ENCODE data around the gene GRIP2.

Gene GRIP2

DNA sequence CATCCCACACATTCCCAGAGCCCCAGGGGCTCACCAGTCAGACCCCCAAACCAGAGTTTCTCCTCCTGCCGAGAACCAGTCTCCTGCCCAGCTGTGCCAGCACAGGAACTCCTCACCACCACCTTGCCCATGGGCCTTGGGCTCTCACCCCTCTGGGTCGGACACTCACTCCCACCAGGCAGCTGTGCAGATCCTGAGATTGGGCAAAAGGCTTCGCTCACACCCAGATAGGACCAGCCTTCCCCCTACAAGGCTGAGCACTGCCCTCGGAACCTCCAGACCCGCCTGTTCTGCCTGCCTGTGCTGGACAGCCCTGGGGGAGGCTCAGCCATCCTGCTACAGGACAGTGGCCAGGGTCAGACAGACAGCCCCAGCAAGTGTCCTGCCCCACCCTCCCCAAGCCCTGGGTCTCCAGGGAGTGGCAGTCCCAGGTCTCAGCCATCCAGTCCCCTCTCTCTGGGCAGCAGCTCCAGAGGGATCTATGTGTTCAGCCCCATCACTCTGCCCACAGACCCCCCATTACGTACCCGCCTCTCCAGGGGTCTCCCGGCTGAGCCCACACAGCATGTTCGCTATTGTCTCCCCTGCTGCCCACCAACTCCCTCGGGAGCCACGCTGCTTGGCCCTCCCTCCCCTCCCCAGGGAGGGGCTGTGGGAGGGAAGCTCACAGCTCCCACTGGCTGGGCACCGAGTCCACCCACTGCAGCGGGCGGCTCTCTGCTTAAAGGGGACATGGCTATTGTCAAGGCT lies at the start of gene GRIP2:
Gene GRIP2 (minus strand): TSS at position 601 of the 750 bp plus-strand sequence. CDS start 34 bp downstream, at position 567.
- DNase-seq (ENCODE audit: low spot score) = no peak

DNA sequence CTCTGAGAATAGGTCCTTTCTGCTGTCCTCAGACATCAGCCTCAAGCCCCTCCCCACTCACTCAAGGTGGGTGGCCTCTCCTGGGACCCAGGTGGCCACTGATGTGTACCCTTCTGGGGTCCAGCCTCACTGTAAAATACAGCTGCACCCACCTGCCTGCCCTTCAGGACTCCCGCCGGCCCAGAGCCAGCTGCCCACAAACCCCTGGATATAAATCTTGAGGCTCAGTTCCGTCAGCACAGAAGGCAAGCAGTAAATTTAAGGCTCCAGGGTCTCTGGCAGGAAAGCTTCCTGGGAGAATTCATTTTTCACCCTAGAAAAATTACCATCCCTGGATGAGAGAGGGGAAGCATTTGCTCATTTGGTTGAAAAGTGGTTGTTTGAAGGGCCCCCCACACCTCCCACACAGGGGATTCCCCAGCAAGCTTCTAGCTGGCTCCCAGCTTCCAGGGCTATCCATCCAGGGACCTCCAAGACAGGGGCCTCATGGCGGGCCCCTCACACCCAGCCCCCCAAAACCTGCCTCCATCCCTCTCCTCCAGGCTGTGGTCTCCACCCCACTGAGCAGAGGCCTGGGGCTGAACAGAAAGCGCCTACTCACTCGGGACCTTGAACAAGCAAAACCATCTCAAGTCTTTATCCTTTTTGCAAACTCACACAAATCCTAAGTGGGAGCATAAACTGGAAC lies 48.4 kb upstream of the GRIP2 start:
- no peak for DNase-seq (ENCODE audit: low spot score)

DNA sequence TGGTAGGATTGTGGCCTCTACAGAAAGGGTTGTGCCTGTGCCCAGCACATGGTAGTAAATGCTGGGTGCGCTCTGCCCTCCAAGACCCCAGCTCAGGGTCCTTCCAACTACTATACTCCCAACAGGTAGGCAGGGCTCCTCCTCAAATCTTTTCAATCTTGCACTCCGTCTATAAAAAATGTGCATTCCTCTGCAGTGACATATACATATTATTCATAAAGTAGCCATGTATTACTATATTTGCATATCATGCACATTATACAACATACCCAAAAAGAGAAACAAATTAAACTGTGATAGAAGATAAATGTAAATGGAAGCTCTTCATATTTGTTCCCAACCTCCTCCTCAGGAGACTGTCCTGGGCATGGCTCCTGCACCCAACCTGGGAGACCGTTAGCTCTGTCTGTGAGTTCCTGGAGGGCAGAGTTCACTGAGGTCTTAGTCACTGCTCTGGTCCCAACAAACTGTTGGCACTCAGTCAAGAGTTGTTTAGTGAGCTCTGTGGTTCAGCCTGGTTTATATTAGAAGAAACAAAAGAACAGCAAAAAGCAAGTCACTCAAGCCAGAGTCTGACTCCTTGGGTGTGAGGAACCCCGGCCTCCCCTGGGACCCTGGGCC lies 47.7 kb upstream of the GRIP2 start:
- DNase-seq (ENCODE audit: low spot score) = no peak

DNA sequence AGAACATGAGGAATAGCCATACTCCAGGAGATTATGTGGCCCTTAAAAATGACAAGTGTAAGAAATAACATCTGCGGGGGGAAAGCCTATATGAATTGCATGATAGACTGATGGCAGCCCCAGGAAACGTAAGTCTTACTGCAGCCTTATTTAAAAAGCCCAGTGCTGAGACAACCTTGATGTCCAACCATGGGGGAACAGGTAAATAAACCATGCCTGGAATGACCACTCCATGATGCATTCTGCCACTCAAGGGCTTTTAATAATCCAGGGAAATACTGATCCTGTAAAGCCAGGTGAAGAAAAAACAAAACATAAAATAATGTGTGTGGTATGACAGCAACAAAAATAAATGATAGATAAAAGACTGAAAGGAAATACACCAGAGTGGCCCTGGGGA lies 46.5 kb upstream of the GRIP2 start:
- no peak for DNase-seq (ENCODE audit: low spot score)

DNA sequence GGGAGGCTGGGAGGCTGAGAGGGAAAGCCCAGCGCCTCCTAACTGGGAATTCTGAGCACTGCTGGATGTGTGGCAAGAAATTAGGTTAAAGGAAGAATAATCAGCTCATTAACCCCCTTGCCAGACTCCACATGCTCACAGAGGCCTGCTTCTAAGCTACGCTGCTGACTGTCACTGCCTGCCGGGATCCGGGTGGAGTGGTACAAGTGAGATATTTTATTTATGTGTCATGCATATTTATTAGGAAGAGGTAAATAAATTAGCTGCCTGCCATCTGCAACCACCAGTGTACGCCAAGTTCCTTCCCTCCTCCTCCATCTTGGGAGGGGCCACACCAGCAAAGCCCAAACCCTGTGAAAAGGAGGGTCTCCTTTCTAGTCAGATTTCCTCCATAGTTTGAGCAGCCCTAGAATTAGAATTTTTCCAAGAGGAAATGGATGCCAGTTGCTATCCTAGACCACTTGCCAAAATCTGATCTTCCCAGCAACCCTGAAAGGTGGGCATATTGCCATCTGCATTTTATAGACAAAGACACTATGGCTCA lies 43.5 kb upstream of the GRIP2 start:
- DNase-seq (ENCODE audit: low spot score) = no peak

DNA sequence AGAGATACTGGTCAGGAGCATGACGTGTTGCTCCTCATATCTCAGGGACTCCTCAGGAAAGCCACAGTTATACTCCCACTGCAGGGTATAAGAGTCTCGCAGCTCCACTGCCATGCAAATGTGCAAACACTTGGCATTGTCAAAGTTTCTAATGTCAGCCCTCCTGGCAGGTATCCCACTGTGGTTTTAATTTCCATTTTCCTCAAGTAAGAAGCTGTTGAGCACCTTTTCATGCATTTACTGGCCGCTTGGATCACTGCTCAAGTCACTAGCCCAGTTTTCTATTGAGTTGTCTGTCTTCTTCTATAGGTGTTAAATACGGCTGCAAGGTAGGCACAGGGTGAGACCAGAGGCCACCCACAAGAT lies 41.9 kb upstream of the GRIP2 start:
- no peak for DNase-seq (ENCODE audit: low spot score)

DNA sequence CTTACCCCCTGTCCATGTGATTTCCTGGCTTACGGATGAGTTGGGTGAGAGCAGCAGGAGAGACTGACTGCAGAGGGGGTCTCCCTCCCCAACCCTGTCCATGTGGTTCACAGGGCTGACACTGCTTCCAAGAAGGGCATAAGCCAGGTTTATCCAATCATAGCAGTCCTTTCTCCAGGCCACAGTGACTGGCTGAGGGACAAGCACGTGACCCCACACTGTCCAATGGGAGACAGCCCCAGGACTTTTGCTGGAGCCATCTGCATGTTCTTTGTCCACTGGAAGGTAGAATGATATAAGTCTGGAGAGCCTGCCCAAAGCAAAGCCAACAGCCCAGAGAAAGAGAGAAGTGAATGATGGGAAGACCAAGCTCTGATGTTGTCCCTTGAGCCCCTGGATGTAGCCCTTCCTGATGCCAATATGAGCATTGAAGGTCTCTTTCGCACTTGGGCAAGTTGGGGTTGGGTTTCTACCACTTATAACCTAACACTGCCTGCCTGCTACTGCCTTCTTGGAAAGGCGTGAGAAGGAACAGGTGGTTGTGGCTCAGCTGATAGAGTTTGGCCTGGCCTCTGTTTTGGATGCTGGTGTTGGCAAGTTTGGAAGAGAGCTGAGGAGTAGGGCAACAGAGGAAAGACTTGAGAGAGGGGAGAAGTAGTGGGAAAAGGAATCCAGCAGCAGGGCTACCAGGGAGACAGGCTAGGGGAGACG lies 41.3 kb upstream of the GRIP2 start:
- DNase-seq (ENCODE audit: low spot score) = no peak

DNA sequence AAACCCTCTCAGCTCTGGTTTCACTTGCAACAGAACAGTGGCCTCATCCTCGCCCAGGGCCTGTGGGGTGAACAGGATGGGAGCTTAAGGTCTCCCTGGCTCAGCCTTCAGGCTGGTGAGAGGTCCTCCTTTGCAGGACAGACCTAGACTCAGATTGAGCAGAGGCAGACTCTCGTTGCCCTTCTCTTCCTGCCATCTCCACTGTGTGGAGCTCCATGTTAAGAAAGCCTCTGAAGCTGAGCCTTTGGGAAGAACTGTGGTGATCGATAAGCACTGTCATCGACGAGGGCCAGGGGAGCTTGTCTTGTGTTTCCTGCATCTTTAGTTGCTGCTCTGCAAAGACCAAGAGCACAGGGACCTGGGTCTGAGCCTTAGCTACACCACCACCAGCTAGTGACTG lies 37.8 kb upstream of the GRIP2 start:
- no peak for DNase-seq (ENCODE audit: low spot score)

DNA sequence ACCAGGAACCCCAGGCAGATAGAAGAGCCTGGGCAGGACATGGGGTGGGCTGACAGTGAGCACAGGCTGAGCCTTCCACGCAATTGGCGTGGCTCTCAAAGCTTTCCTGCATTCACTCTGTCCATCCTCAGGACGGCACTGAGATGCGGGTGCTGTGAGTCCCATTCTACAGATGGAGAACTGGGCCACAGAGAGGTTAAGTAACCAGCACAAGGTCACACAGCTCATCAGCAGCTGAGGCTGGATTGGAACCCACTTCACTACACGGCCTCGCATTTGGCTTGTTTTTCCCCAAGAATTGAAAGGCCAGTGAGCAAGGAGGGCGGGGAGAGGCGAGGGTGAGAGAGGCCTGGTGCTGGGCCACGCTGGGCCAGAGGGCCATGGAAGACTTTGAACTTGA lies 36.0 kb upstream of the GRIP2 start:
- DNase-seq (ENCODE audit: low spot score) = no peak

DNA sequence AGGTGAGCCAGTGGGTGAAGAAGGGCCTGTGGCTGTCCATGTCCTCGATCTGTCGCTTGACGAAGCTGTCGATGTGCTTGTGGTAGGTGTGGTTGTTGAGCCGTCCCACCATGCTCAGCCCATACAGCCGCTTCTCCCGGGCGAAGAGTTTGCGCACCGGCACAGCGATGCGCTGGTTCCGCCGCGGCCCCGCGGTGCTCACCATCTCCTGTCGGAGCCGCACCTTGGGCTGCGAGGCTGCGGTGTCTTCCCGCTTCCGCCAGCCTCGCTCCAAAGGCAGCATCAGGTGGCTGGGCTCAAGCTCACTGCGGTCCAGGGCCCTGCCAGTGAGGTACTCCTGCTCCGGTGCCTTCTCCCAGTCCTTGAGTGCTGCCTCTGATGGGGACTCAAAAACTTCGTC lies 34.0 kb upstream of the GRIP2 start:
- DNase-seq (ENCODE audit: low spot score) = no peak

DNA sequence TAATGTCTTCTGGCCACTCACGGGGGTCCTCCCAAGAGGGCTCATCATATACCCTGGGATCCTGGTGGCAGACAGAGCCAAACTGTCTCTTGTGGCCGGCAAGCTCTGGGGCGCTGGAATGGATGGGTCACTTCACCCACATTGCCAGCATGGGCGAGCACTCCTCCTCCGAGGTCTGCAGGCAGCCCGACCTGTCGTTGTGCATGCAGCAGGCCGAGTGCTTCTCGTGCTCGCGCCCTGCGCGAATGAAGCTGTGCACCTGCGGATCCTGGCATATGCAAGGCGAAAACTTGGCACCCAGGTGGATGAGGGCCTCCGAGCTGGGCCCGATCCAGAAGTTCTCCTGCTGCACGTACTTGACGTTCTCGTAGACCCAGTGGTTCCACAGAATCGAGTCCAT lies 33.6 kb upstream of the GRIP2 start:
- no peak for DNase-seq (ENCODE audit: low spot score)

DNA sequence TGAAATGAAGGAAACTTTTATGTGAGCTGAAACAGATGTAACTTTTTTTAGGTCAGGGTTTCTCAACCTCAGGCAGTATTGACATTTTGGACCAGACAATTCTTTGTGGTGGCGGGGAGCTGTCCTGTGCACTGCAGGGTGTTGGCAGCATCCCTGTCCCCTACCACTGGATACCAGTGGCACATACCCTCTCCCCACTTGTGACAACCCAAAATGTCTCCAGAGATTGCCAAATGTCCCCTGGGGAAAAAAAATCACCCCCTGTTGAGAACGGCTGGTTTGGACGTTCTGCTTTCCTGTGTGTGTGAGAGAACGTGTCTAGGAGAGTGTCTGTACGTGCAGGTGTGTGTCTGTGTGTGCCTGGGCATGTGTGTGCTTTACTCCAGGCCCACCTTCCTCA lies 30.7 kb upstream of the GRIP2 start:
- no peak for DNase-seq (ENCODE audit: low spot score)

DNA sequence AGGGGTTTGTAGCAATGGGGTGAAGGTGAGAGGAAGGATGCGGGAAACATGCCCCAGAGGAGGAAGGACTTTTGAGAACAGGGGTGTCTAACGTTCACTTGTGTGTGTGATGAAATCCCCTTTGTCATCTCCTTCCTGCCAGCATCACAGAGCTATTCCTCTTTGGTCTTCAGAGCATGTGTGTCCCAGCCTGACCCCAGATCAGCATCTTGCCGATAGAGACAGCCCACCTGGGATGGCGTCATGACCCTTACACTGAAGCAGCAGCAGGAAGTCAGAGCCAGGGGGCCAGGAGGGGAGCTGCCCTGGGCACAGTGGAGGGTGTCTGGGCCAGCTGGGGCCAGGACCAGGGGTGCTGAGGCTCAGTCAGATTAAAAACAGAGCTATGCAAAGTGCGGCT lies 29.9 kb upstream of the GRIP2 start:
- DNase-seq (ENCODE audit: low spot score) = no peak

DNA sequence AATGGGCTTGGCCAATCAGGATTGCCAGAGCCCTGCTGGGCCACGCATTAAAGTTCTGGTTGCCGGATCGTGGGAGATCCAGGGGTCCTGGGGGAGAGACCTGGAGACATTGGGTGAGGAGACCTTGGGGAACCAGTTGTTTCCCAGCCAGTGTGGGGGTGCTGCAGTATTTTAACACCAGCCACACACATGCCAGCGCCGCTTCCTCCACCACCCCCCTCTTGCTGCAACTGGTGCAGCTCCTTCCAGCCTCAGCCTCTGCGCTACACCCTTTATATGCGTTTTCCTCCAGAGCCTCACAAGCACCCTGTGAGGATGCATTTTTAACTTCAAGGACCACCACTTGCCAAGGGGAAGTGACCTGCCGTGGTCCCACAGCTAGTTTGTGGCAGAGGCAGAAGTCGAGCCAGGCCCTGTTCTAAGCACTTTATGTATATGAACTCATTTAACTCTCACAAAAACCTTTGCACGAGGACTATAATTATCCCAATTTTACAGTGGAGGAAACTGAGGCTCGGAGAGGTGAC lies 29.4 kb upstream of the GRIP2 start:
- DNase-seq (ENCODE audit: low spot score) = no peak

DNA sequence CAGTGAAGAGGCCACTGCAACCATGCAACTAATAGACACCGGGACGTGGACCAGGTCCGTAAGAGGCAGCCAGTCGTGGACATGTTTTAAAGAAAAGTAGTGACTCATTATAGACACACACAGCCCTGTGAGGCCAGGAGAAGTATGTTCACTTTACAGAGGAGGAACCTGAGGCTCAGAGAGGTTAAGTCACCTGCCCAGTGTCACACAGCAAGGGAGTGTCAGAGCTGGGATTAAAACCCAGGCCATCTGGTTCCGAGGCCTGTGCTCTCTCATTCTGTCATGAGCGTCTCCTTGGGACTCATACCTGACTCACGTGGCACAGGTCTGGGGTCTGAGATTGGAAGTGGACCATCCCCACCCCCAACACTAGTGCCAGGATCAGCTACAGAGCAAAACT lies 28.1 kb upstream of the GRIP2 start:
- DNase-seq (ENCODE audit: low spot score) = no peak

DNA sequence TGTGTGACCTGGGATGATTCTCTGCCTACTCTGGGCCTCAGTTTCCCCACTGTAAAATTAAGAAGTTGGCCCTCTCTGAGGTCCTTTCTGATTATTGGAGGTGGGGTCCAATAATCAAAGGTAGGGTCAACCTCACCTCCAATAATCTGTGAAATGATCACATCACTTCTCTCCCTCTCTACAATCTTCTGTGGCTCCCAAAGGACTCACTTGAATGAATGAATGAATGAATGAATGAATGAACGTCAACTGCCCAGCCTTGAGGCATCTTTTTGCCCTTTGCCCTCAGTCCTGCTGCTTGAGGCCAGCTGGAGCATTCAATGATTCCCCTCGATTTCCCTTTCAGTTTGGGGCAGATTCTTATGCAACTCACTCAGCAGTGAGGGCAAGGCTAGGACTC lies 26.7 kb upstream of the GRIP2 start:
- no peak for DNase-seq (ENCODE audit: low spot score)

DNA sequence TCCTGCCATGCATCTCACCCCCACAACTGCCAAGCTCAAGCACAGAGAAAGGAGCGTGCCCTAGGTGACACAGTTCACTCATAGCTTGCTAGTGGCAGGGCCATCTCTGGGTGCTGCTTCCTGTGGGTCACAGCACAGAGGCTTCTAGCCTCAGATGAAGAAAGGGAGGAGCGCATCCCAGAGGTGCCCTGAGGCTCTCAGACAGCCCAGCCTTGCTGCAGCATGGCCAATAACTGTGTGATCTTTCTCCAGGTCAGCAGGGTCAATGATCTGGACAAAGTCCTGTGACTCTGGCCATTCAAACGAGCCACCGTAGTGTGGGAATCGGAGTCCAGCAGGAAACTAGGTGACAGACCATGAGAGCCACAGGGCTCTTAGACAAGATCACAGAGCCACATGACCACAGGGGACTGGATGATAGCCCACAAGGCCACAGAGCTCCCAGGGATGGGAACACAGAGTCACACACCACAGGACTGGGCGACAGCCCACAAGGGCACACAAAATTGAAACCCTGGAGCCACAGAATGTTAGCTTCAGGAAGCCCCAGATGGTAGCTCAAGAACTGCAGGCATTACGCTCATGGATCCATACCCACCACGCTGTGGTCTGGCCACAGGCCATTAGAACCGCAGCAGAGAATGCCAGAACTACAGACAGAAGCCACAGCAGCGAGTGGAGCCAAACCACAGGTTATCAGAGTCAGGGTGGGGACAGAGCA lies 25.9 kb upstream of the GRIP2 start:
- DNase-seq (ENCODE audit: low spot score) = no peak

DNA sequence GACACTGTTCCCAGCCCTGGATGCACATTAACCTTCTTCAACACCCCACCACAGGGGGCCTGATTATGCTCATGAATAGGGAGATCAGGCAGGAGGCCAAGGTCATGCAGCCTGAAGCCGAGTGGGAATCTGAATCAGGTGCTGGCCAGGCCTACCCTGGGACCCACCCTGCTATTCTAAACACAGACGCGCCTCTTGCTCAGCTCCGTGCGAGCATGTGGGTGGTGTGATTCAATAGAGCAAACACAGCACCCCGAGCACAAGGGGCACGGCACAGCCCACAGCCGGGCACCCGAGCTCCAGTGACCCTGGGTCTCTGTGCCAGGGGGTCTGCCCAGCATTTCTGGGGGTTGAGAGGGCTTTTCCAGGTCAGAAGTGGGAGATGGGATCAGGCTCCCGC lies 24.6 kb upstream of the GRIP2 start:
- no peak for DNase-seq (ENCODE audit: low spot score)

DNA sequence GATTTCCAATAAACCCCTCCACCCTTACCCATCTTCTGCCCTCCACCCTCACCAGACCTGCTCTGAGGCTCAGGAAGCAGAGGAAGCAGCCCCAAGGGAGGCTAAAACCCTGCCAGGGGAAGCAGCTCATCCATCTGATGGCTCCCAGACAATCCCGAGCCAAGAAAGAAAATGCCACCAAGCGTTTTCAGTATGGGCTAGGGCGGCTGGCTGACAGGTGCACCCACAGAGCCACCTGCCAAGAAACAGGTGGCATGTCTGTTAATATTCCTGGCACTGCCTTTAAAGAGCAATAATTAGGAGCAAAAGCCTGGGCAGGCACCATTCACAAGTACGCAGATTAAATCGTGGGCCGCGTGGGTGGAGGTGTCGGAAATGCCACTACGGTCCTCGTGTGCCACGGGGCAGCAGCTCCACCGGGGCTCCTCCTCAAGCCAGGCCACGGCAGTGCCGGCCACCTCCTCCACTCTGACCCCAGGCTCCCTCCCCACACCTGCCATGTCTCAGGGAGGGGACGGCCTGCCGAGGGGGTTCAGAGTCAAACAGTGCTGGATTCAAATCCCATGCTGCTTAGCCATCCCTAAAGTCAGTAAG lies 23.9 kb upstream of the GRIP2 start:
- no peak for DNase-seq (ENCODE audit: low spot score)

DNA sequence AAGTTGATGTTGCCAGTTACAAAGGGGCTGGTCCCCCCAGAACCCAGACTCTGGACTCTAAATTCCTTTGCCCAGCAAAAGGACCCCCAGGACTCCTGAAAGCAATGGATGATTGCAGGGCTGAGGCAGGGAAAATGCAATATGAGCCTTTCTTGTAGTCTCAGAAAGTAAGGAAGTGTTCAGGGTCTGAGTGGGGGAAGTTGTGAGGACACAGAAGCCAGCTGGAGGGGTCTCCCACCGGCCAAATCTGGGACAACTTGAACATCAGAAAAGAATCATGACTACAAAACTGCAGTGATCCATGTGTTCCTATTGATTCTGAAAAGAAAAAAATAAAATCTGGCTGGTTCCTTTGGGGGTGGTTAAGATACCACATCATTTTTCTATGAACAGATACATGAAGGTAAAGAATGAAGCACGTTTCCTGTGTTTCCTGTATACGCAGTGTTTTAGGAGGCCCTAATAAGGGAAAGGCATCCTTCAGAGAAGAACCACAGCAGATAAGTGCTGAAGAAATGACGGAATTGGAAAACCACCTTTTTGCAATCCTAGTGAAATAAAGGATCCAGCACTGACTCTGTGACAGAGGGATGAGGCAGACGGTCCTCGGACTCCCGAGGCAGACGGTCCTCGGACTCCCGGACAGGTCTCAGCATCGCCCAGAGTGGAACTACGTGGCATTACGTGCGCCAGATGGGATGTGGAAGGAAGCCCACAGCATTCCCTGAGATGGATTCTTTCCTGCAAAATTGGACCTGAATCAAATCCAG lies 22.2 kb upstream of the GRIP2 start:
- DNase-seq (ENCODE audit: low spot score) = no peak
